GM13976 (cell line): ENCODE results near the gene PDHX.
"Not testable (repeated sequence)": the region's sequence is repeated elsewhere in the genome, so short reads cannot be mapped to it uniquely, and the experiment has no call there.

ENCODE experiments used
- DNase-seq: peaks from one replicate; pipeline ENCODE4 v3.0.0; 2012; ENCODE audit warnings: low spot score
- in situ Hi-C: fragments of 300-500 bp; cut with MboI; formaldehyde crosslinking; loops from one replicate; pipeline ENCODE4 v1.12.0; 2022; ENCODE audit warnings: low sequenced_read_pairs, mixed read lengths, inconsistent platforms; ENCODE audit not compliant: unreplicated experiment
- TF ChIP-seq, protein P1 (sequence below): IDR thresholded peaks from 2 replicates; pipeline ENCODE4 v1.5.1; 2012; ENCODE audit warnings: borderline replicate concordance, mild to moderate bottlenecking; ENCODE audit not compliant: insufficient read depth; ENCODE audit errors: extremely low read depth, missing control alignments, control extremely low read depth

The PDHX gene

DNA sequence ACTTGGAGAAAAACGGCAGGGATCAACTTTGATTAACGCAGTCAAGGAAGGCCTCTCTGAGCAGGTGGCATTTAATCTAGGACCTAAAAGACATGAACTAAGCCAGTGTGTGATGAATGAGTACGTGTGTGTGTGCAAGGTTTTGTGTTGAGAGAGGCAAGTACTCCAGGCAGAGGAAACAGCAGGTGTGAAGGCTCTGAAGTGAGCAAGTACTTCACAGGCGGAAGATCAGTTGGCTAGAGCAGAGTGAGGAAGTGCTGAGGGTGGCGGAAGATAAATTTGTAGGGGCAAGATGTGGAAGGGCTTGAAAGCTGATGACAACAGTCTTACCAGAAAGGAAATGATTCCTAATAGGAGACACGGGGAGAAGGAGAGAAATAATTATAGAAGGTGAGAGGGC lies 7.0 kb upstream of the PDHX start:
- DNase-seq = no peak
- in situ Hi-C loops = no loop called here
- TF ChIP-seq, protein P1, sequence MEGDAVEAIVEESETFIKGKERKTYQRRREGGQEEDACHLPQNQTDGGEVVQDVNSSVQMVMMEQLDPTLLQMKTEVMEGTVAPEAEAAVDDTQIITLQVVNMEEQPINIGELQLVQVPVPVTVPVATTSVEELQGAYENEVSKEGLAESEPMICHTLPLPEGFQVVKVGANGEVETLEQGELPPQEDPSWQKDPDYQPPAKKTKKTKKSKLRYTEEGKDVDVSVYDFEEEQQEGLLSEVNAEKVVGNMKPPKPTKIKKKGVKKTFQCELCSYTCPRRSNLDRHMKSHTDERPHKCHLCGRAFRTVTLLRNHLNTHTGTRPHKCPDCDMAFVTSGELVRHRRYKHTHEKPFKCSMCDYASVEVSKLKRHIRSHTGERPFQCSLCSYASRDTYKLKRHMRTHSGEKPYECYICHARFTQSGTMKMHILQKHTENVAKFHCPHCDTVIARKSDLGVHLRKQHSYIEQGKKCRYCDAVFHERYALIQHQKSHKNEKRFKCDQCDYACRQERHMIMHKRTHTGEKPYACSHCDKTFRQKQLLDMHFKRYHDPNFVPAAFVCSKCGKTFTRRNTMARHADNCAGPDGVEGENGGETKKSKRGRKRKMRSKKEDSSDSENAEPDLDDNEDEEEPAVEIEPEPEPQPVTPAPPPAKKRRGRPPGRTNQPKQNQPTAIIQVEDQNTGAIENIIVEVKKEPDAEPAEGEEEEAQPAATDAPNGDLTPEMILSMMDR = no peak

DNA sequence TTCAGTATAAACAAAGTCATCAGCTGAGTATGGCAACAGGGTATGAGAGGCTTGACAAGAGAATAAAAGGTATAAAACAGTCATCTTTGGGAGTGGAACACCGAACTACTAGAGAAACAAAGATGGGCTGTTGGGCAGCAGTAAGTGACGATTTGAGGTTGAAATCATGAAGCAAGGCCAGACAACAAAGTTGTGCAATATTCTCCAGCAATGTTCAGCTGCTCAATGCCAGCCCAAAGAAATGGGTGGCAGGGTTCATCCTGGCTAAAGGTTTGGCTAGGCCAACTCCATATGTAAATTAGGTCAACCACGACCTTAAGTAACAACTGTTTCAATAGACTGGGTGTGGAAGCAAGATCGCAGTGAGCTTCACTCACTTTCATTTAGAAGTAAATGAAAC lies 6.5 kb upstream of the PDHX start:
- no peak for DNase-seq
- in situ Hi-C loops = no loop called here
- TF ChIP-seq, protein P1 = no peak

DNA sequence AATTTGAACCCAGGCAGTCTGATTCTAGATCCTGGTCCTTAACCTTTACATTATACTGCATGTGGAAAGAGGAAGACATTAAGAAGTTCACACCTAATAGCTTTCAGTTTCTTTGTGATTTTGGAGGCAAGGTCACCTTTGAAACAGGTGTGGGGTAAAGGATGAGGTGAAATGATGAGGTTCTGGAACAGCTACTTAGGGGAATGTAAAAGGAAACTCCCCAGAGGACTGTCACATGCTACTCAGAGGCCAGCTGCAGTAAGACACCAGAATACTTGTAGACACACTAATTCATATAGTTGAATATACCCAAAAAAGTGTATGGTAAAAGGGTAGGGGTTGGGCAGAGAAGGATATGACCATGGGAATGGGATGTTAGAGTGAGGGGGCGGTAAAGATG lies 5.6 kb upstream of the PDHX start:
- in situ Hi-C loops = no loop called here
- TF ChIP-seq, protein P1 = no peak
- DNase-seq = no peak

DNA sequence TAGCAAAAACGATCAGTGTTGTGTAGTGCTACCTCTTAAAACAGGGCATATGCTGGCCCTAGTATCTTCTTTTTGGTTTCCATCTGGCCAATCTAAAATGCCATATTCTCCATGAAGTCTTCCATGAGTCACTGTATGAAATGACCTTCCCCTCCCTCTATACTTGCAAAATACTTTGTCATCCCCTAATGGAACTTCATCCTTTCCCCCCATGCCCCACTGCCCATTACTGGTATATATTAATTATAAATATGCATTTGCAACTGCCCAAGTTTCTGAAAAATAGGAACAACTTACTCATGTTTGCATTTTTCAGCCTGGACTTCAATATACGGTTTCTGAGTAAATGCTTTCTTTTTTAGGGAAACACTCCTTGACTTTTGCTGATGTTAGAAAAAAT lies 4.7 kb upstream of the PDHX start:
- in situ Hi-C loops = no loop called here
- TF ChIP-seq, protein P1 = no peak
- DNase-seq = no peak

DNA sequence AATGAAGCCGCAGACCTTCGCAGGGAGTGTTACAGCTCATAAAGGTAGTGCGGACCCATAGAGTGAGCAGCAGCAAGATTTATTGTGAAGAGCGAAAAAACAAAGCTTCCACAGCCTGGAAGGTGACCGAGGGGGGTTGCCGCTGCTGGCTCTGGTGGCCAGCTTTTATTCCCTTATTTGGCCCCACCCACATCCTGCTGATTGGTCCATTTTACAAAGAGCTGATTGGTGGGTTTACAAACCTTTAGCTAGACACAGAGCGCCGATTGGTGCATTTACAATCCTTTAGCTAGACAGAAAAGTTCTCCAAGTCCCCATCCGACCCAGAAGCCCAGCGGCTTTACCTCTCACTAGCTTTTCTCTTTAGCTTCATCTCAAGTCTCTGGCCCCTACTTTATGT lies 2.9 kb upstream of the PDHX start:
- in situ Hi-C loops = not testable (repeated sequence)

DNA sequence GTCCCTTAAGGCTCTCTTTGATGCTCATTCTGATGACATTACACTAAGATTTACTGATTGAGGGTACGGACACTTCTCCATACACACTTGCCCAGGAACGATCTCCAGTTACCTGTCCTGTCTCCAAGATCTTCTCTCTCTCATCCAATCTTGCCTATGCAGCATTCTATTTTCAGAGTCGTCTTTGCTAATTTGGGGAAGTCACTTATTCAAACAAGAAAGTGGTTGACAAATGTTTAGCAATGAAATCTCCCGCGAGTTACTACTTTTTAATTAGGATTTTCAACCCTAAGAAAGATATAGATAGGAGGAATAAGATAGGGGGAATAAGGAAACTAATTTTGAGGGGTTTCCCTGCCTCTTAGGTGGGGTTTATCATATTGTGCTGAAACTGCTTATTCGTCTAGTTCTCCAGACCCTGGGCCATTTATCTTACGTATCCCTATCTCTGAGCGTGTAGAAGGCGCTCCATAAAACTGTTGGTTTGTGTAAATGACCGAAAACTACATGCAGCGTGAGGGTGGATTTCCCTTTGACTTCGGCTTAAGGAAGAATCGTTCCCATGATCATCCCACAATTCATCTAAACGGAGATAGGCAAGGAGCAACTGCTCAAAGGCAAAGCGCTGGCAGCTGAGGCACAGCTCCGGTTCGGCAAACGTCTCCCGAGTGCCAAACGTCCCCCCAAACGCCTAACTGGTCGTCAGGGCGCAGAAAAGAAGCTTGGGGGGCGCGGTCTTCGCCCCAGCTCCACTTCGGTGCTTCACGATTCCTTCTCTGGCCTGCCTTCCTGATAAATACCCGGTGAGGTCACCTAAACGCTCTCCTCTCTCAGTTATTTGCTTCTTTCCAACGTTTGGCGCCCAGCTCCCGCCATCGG lies 1.0 kb upstream of the PDHX start:
- DNase-seq = no peak
- TF ChIP-seq, protein P1 = no peak
- in situ Hi-C loops = no loop called here

More for the DNA sequence above, 2.9 kb upstream of the PDHX start:
- DNase-seq = not testable (repeated sequence)
